GM13976 (cell line): ENCODE measurements around the gene HEATR9.

ENCODE experiments used
- DNase-seq: peaks from one replicate; pipeline ENCODE4 v3.0.0; 2012; ENCODE audit warnings: low spot score
- in situ Hi-C: fragments of 300-500 bp; cut with MboI; formaldehyde crosslinking; loops from one replicate; pipeline ENCODE4 v1.12.0; 2022; ENCODE audit warnings: low sequenced_read_pairs, mixed read lengths, inconsistent platforms; ENCODE audit not compliant: unreplicated experiment
- TF ChIP-seq, protein P1 (sequence below): IDR thresholded peaks from 2 replicates; pipeline ENCODE4 v1.5.1; 2012; ENCODE audit warnings: borderline replicate concordance, mild to moderate bottlenecking; ENCODE audit not compliant: insufficient read depth; ENCODE audit errors: extremely low read depth, missing control alignments, control extremely low read depth

HEATR9 gene

DNA sequence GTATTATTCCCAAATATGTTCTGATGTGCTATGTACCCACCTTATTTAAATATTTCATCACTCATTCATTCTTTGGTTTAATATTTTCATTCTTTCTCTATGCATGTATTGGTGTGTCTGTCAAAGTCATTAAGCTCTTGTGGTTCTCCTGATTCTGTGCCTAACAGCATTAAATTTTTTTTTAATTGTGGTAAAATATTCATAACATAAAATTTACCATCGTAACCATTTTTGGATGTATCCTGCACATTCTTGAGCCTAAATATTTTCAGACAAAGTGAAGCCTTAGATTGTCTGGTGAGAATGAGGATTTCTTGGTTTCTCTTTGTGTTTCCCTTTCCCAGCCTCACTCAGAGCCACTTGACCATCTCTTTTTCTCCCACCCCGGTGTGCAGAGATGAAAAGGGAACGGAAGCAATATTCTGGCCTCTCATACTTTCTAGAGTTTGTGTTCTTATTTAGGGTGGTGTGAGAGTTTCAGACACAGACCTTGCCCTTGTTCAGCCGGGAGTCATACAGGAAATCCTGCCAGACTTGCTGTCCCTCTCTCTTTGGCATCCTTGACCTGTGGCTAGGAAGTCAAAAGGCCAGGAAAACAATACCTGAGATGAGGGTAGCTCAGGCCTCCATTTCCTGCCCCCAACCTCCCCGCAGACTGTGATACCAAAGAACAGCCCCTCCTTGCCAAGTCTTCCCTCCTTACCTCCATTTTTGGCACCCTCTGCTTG lies 6.5 kb upstream of the HEATR9 start:
- in situ Hi-C loops = no loop called here
- peak; percentile 45 for DNase-seq
- TF ChIP-seq, protein P1, sequence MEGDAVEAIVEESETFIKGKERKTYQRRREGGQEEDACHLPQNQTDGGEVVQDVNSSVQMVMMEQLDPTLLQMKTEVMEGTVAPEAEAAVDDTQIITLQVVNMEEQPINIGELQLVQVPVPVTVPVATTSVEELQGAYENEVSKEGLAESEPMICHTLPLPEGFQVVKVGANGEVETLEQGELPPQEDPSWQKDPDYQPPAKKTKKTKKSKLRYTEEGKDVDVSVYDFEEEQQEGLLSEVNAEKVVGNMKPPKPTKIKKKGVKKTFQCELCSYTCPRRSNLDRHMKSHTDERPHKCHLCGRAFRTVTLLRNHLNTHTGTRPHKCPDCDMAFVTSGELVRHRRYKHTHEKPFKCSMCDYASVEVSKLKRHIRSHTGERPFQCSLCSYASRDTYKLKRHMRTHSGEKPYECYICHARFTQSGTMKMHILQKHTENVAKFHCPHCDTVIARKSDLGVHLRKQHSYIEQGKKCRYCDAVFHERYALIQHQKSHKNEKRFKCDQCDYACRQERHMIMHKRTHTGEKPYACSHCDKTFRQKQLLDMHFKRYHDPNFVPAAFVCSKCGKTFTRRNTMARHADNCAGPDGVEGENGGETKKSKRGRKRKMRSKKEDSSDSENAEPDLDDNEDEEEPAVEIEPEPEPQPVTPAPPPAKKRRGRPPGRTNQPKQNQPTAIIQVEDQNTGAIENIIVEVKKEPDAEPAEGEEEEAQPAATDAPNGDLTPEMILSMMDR = no peak

DNA sequence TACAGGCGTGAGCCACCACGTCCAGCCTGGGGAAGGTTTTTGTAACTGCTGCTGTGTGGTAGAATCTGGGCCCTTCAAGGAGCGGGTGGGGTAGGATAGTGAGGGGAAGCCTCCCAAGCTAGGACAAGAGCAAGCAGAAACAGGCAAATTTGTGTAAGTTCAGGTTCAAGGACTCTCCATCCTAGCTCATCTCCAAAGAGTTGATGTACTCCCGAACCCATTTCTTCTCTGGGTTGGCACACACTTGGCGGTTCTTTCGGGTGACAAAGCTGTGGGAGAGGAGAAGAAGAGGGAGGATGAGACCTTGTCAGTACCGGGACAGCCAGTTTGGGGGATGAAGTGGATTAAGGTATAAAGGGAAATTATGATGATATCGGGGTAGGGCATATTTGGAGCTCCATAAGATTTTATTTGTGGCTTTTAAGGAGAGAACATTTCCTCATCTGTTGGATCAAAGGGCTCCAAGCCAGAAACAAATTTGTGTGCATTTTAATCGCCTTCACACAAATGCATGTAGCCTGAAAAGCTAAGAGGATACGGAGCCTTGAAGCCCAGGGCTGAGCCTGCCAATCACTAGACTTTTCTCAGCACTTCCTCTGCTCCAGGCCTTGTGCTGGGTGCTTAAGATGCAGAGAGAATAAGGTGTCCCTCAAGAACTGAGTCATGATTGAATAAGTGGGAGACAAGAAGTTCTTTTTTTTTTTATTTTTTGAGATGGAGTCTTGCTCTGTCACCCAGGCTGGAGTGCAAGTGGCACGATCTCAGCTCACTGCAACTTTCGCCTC lies 3.7 kb upstream of the HEATR9 start:
- no peak for DNase-seq
- TF ChIP-seq, protein P1 = no peak
- in situ Hi-C loops = no loop called here

DNA sequence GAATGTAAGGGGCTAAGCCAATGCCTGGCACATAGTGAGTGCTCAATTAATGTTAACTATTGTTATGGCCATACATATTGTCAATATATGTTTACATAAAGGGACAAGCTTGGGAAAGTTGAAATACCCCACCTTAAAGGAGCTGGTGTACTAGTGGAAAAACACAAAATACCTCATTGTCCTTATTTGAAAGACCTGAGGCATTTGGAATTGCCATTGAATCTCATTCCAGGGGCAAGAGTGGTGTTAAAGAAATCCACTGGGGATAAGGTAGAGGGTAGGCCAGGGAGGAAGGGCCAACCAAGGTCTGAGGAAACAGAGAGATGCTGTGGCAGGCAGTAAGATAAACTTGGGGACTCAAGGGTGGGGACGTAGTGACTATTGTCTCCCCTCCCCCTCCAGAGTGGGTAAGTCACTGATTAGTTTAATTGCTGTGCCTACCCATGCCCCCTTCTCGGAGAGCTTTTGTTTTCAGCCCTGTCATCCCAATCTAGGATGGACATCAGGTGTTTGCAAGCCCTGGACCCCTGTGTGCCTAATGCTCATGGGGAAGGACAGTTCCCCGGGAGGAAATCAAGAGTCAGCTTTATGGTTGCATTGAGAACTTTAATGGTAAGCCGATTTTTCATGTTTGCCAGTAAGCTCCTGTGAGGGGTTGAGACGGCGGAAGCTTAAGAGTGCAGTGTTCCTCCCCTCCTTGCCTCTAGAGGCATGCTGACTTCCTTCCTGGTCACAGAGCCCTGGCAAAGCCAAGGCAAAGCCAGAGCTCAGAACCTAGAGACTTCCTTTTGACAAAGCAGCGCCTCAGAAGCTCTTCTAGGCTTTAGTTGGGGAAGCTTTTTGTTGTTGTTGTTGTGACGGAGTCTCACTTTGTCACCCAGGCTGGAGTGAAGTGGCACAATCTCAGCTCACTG lies 2.5 kb upstream of the HEATR9 start:
- TF ChIP-seq, protein P1 = no peak
- in situ Hi-C loops = no loop called here
- DNase-seq = no peak

DNA sequence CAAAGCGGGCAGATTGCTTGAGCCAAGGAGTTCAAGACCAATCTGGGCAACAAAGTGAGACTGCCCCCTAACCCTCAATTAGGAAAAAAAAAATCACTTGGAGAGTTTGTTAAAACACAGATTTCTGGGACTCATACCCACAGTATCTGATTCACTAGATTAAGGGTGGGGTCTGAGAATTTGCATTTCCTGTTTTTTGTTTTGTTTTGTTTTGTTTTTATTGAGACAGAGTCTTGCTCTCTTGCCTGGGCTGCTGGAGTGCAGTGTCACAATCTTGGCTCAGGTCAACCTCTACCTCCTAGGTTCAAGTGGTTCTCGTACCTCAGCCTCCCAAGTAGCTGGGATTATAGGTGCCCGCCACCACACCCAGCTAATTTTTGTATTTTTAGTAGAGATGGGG lies 1.1 kb downstream of the HEATR9 start:
- in situ Hi-C loops = no loop called here
- TF ChIP-seq, protein P1 = no peak

DNA sequence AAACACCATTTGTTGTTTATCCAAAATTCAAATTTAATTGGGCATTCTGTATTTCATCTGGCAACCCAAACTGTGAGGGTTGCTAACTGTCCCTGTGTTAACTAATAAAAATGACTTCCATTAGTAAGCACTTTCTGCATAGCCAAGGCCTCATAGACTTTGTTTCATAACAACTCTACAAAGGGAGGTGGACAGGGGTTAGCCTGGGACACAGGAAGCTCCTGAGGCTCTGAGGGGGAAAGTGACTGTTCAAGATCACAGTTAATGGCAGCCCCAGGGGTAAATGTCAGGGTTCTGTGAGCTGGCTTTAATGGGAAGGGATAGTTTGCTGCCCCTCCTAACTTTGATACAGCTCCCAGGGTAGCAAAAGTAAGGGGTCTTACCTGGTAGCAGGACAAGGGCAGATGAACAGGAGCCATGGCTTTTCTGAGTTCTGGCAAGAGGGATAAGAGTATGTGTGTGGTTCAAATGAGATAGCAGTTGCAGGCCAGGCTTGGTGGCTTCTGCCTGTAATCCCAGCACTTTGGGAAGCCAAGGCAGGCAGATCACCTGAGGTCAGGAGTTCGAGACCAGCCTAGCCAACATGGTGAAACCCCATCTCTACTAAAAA lies 2.2 kb downstream of the HEATR9 start:
- no peak for DNase-seq
- in situ Hi-C loops = no loop called here
- TF ChIP-seq, protein P1 = no peak

More for the DNA sequence above, 1.1 kb downstream of the HEATR9 start:
- no peak for DNase-seq
